GM18511 (cell line): Measurements from ENCODE around the gene PPP2R3A.
"Not testable (repeated sequence)": the region's sequence is repeated elsewhere in the genome, so short reads cannot be mapped to it uniquely, and the experiment has no call there.

ENCODE experiments used
- ATAC-seq: cut with Tn5 transposase; IDR thresholded peaks from one replicate; pipeline ENCODE4 v1.9.1; 2021; ENCODE audit warnings: mild to moderate bottlenecking, moderate library complexity; ENCODE audit not compliant: unreplicated experiment

PPP2R3A gene

DNA sequence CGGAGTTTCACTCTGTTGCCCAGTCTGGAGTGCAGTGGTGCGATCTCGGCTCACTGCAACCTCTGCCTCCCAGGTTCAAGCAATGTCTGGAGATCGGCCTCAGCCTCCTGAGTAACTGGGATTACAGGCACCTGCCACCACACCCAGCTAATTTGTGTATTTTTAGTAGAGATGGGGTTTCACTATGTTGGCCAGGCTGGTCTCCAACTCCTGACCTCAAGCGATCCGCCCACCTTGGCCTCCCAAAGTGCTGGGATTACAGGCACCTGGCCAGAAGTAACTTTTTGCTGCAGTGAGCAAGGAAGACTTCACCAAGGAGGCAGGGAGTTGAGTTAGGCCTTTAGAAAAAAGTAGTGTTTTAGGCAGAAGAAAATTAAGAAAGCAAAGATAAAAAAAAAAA lies 226.7 kb downstream of the PPP2R3A start:
- not testable (repeated sequence) for ATAC-seq

DNA sequence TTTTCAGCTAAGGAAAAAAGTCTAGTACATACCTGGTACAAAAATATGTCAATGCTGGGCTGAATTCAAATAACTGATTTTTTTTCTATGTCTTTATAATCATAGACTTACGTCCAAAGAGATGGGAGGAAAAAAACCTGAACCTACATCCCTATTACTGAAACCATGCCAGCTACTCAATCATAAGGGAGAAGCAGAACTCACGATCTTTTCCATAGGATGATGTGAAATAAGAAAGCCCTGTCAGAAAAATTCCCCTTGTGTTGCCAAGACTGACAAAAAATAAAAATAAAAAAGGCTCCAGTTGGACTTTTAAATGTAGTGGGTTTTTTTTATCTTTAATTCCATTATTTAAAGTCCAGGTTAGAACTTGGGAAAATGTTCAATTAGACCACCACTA lies 227.3 kb downstream of the PPP2R3A start:
- no peak for ATAC-seq

DNA sequence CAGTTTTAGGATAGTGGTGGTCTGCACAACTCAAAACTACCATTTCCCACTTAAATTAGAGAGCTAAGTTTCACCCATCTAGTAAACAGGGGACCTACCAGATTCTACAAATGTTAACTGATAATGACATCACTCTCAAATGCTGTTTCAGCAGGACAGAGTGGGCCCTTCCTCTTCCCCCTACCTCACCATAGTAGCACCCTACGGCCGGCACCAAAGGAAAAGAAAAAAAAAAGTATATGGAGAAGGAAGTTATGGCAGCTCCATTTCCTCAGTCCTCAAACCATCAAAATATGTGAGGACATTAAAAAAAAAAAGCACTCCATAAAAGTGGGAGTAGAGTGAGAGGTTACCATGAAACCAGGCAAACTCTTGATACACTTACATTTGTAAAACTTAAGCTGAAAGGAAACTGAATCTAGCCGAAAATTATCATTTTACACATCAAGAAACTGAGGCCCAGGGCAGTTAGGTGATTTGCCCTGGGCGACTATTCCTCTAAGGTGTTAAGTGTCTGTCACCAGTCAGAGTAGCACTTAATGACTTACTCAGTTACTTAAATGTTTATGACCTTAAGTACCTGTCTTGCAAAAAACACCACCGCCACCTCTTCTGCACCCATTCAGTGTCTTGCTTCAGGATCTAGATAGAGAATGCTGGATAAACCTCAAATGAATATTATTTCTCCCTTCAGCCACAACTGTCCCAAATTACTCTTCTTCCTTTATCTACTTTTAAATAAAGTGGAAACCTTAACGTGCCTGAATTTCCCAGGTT lies 227.9 kb downstream of the PPP2R3A start:
- no peak for ATAC-seq

DNA sequence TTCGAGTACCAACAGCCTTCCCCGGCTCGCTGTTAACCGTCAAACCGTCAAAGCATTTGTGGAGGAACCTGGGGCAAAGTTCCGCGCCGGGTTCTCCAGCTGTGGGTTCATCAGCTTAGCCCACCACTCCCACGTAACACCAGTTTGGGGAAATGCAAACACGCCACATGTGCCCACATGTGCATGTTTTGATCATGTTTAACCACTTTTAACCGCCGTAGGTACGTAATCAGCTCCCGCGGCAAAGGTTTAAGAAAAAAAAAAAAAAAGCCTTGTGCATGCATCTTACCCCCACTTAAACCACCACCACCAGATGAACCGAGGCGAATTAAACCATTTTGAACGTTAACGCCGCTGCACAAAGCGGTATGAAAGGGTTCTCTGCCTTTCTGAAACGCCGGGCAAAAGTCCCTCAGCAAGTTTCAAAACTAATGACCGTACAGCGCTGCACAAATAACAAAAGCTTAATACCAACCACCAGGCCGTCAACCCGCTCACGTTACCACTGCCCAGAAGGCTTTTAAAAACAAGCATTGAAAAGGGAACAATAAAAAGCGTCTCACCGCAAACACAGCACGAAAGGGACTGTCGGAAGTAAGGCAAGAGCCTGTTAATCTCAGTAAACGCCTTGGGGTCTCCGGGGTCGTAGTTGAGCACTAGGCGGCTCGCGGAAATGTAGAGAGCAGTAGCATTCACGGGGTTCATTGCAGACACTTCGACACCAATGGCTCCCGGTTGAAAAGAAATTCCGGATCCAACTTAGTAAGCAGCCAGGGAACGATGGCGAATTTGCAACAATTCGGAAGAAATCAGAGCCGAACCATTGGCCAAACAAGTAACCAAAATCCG lies 229.1 kb downstream of the PPP2R3A start:
- ATAC-seq: no peak

DNA sequence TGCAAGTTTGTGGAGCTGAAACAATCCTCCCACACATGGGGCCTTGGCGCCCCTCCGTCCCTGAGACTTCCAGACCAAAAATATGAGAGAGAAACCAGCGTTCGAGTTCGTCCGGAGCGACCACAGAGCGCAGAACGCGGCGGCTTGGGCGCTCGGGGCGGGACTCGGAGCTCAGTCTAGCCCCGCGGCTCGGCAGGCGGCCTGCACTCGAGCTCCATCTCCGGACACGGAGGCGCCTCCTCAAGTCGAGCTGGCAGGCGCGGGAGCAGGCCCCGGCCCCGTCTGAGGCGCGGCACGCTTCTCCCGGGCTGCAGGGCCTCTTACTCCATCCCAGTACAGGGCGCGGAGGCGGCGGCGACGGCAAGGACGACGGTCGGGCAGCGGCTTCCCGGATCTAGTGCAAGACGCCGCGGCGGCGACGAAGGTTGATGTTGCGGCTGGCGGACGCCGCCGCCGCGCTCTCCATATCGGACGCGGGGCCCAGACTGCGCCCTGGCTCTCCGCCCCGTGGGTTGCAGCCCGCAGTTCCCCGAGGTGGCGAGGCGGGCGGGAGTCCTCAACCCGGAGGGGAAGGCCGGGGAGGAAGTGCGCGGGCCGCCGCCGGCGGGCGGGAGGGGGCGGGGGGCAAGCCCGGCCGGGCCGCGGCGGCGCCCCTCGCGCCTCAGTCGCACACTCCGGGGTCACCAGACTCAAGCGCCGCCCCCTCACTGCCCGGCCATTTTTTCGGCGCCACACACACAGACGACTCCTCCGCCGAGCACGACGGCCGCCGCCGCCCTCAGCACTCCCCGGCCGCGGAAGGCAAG lies 229.9 kb downstream of the PPP2R3A start:
- ATAC-seq: peak; percentile 42

DNA sequence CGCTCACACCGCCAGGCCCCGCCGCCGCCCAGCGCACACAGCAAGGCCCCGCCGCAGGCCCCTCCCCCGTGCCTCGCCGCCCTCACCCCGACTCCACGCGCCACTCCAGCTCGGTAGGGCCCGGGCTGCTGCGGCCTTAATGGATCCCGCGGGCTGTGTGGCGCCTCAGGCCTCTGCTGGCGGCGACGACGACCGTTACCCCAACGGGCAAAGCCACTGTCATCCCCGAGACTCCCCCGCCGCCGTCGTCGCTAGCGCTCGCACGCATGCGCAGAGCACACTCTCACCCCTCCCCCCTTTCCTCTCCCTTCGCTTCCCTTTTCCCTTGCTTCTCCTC lies 230.5 kb downstream of the PPP2R3A start, which contains the start of gene MSL2:
Gene MSL2 (minus strand): TSS at position 272 of the 337 bp plus-strand sequence. CDS start 1,222 bp downstream, outside the sequence.
- ATAC-seq: no peak

DNA sequence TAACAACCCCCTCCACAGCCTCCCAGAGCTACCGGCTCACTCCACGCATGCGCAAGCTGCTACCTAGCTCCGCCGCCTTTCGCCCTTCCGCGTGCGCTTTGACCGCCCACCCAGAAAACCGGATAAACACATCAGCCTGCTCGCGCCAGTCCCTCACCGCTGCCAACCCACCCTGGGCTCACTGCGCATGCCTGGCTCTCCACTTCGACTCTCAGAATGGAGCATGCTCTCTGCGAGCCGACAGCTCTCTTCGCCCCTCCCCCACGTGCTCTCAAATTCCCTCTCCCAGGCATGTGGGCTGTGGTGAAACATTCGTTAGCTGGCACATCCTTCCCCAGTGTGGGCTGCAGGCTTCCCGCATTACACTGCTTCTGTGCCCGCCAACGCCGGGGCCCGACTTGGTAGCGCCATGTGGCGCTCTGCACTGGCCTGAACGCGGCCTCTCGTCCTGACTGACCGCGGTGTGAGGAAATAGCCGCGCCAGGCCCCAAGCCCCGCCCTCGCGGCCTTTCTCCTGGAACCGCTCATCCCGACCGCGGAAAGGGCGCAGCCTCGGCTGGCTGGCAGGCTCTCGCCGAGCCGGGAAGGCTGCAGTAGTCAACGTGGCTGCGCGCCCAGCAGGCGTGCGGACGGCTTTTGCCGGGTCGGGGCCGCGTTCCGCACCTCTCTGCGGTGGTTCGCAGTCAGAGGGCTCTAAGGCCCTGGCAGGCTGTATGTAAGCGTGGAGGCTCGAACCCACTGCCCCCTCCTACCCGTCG lies 231.1 kb downstream of the PPP2R3A start:
- peak; percentile 75 for ATAC-seq

DNA sequence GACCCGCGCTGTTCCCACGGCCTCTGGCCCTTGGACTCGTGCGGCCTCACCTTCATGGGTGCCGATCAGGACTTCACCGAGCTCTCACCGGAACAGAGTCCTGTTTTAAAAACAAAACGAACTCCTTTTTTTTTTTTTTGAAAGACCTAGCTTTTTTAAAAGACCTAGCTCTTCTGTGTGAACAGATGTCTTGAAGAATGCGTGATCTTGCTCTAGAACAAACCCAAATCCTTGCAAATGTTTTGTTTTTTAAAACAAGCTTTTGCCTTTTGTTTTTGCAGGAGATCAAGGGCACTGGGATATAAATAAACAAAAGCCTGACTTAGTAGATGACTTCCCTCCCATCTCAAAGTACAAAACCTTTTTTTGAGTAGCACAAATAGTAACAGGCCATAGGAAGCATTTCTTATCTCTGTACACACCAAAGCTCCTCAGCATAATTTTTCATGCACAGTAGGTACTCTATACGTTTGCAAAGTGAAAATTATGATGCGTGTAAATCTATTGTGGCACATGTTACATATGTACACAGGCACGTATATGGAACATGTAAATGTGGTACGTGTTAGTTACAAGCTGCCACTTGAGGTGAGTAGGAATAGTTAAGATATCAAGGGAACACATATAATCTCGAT lies 231.7 kb downstream of the PPP2R3A start:
- ATAC-seq: no peak
